ENCODE measurements around the gene MSL3B.

Gene MSL3B

GRCh38 chr2:233844064-233844807, 23.9 kb downstream of the MSL3B start:
- no peak for TF ChIP-seq CTCF (IDR thresholded peaks at IDR 0.05; ENCODE audit: borderline replicate concordance, control extremely low read depth, extremely low read depth, insufficient read depth, missing control alignments)
- DNase-seq (ENCODE audit: low spot score): no peak
- in situ Hi-C loops (cut with MboI; ENCODE audit: low sequenced_read_pairs, unreplicated experiment): no loop called here

- TF ChIP-seq CTCF (IDR thresholded peaks at IDR 0.05; ENCODE audit: borderline replicate concordance, control extremely low read depth, extremely low read depth, insufficient read depth, missing control alignments): no peak
- in situ Hi-C loops (cut with MboI; ENCODE audit: low sequenced_read_pairs, unreplicated experiment): no loop called here
- no peak for DNase-seq (ENCODE audit: low spot score)
Observed at GRCh38 chr2:233841183-233841582, 27.0 kb downstream of the MSL3B start.

GRCh38 chr2:233840520-233840919, 27.7 kb downstream of the MSL3B start:
- DNase-seq (ENCODE audit: low spot score): no peak
- in situ Hi-C loops (cut with MboI; ENCODE audit: low sequenced_read_pairs, unreplicated experiment): no loop called here
- TF ChIP-seq CTCF (IDR thresholded peaks at IDR 0.05; ENCODE audit: borderline replicate concordance, control extremely low read depth, extremely low read depth, insufficient read depth, missing control alignments): no peak

- TF ChIP-seq CTCF (IDR thresholded peaks at IDR 0.05; ENCODE audit: borderline replicate concordance, control extremely low read depth, extremely low read depth, insufficient read depth, missing control alignments): no peak
- in situ Hi-C loops (cut with MboI; ENCODE audit: low sequenced_read_pairs, unreplicated experiment): no loop called here
- no peak for DNase-seq (ENCODE audit: low spot score)
Observed at GRCh38 chr2:233839447-233839820, 28.8 kb downstream of the MSL3B start.

GRCh38 chr2:233838726-233839446, 29.3 kb downstream of the MSL3B start:
- no peak for TF ChIP-seq CTCF (IDR thresholded peaks at IDR 0.05; ENCODE audit: borderline replicate concordance, control extremely low read depth, extremely low read depth, insufficient read depth, missing control alignments)
- DNase-seq (ENCODE audit: low spot score): no peak
- in situ Hi-C loops (cut with MboI; ENCODE audit: low sequenced_read_pairs, unreplicated experiment): no loop called here

- in situ Hi-C loops (cut with MboI; ENCODE audit: low sequenced_read_pairs, unreplicated experiment): no loop called here
- DNase-seq (ENCODE audit: low spot score): no peak
- TF ChIP-seq CTCF (IDR thresholded peaks at IDR 0.05; ENCODE audit: borderline replicate concordance, control extremely low read depth, extremely low read depth, insufficient read depth, missing control alignments): no peak
Observed at GRCh38 chr2:233838251-233838650, 29.9 kb downstream of the MSL3B start.
